HCT116 (cell line): ENCODE results near the gene CAPN10. TPM values are rescaled to one million over a fixed set of nuclear protein-coding genes. Genes with fewer than 3 reads are reported as not detected.

Source experiments
- ATAC-seq: fragments of 200-7000 bp; cut with Tn5 transposase; 2 replicates; pipeline ENCODE4 v1.9.1; 2020; ENCODE audit warnings: mild to moderate bottlenecking, moderate library complexity
- BruUV-seq: library from RNA; stranded (reverse); fragments of 400-500 nt; replicated peaks from 2 replicates; lab custom pipeline; 2021; lab: Mats Ljungman, UMichigan
- CTCF ChIA-PET: fragments of 300-600 bp; sonication (Branson Sonifier 250); formaldehyde crosslinking; loops from one replicate; lab custom pipeline; 2021; ENCODE audit warnings: antibody characterized with exemption; lab: Charles Lee
- POLR2A ChIA-PET: fragments of 300-600, 350-600 bp; sonication (Branson Sonifier 250); formaldehyde crosslinking; loops from one replicate; lab custom pipeline; 2021; ENCODE audit warnings: antibody characterized with exemption; lab: Charles Lee
- RAD21 ChIA-PET, 2 experiments: fragments of 300-600 bp; sonication (Branson Sonifier 250); formaldehyde crosslinking; loops; one replicate each; lab custom pipeline; 2023; ENCODE audit warnings: low total read pairs in 2 of 2; ENCODE audit not compliant: uncharacterized antibody in 2 of 2, unreplicated experiment in 2 of 2, low non-redundant PET in 1 of 2; lab: Charles Lee
- DNase-seq: peaks from one replicate; pipeline ENCODE4 v3.0.0-alpha.2; 2010; ENCODE audit warnings: low read depth, low spot score
- H2AFZ ChIP-seq: fragments of 200-600 bp; shearing (Covaris generic), sonication (generic); 2 replicates; pipeline ENCODE4 v1.6.1; 2017; ENCODE audit warnings: low read depth, mixed run types, mixed read lengths, antibody characterized with exemption, low read length; ENCODE audit not compliant: poor library complexity, severe bottlenecking
- H3K27ac ChIP-seq: 2 replicates; pipeline ENCODE4 v1.5.1; 2012; ENCODE audit warnings: low read depth, low read length
- H3K27me3 ChIP-seq: fragments of 200-600 bp; sonication (generic); 2 replicates; pipeline ENCODE4 v1.6.1; 2016; ENCODE audit warnings: mixed run types, low read length, mixed read lengths; ENCODE audit not compliant: insufficient read depth
- H3K36me3 ChIP-seq, 2 experiments: fragments of 200-500 bp in 1 of 2; fragments of 200-600 bp in 1 of 2; sonication (Bioruptor generic) in 1 of 2; sonication (generic) in 1 of 2; 2 replicates each; pipeline versions ENCODE4 v1.5.1 to v1.6.1; 2014 to 2016; ENCODE audit warnings: low read length in 2 of 2, inconsistent platforms in 1 of 2, mixed read lengths in 1 of 2, mixed run types in 1 of 2; ENCODE audit not compliant: insufficient read depth in 2 of 2, control insufficient read depth in 1 of 2
- H3K4me1 ChIP-seq, 2 experiments: fragments of 200-600 bp in 1 of 2; sonication (generic) in 1 of 2; 2 replicates each; pipeline versions ENCODE4 v1.5.1 to v1.6.1; 2012 to 2017; ENCODE audit warnings: low read length in 2 of 2, inconsistent platforms in 1 of 2, mild to moderate bottlenecking in 1 of 2, mixed read lengths in 1 of 2, mixed run types in 1 of 2, moderate library complexity in 1 of 2; ENCODE audit not compliant: insufficient read depth in 2 of 2, control insufficient read depth in 1 of 2
- H3K4me2 ChIP-seq: fragments of 200-600 bp; sonication (generic); 2 replicates; pipeline ENCODE4 v1.6.1; 2017; ENCODE audit warnings: mixed run types, low read length, mixed read lengths
- H3K4me3 ChIP-seq, 2 experiments: fragments of 200-600 bp in 1 of 2; sonication (generic) in 1 of 2; replicated peaks in 1 of 2; 2 replicates each; pipeline ENCODE4 v1.5.1; 2011 to 2016; ENCODE audit warnings: low read length in 2 of 2, control low read depth in 1 of 2, low read depth in 1 of 2, mild to moderate bottlenecking in 1 of 2, mixed read lengths in 1 of 2, mixed run types in 1 of 2
- H3K79me2 ChIP-seq: fragments of 200-600 bp; sonication (generic); 2 replicates; pipeline ENCODE4 v1.6.1; 2017; ENCODE audit warnings: mild to moderate bottlenecking, mixed run types, low read length, moderate library complexity, mixed read lengths; ENCODE audit not compliant: insufficient read depth
- H3K9ac ChIP-seq: fragments of 200-600 bp; sonication (generic); 2 replicates; pipeline ENCODE4 v1.6.1; 2016; ENCODE audit warnings: low read length, mixed read lengths
- H3K9me2 ChIP-seq: fragments of 200-600 bp; sonication (generic), shearing (Covaris generic); 2 replicates; pipeline ENCODE4 v1.6.1; 2017; ENCODE audit warnings: mixed run types, mild to moderate bottlenecking, moderate library complexity; ENCODE audit not compliant: insufficient read depth
- H3K9me3 ChIP-seq, 2 experiments: fragments of 200-500 bp in 1 of 2; fragments of 200-600 bp in 1 of 2; sonication (Bioruptor generic) in 1 of 2; sonication (generic) in 1 of 2; 2 replicates each; pipeline ENCODE4 v1.6.1; 2014 to 2017; ENCODE audit warnings: low read length in 2 of 2, mixed read lengths in 2 of 2, inconsistent platforms in 1 of 2, low read depth in 1 of 2, mild to moderate bottlenecking in 1 of 2, mixed run types in 1 of 2, moderate library complexity in 1 of 2; ENCODE audit not compliant: control insufficient read depth in 1 of 2, insufficient read depth in 1 of 2
- H4K20me1 ChIP-seq: fragments of 200-600 bp; sonication (generic), shearing (Covaris generic); 2 replicates; pipeline ENCODE4 v1.6.1; 2017; ENCODE audit warnings: mixed run types, mild to moderate bottlenecking, moderate library complexity; ENCODE audit not compliant: insufficient read depth
- CBX3 ChIP-seq: IDR thresholded peaks from 2 replicates; pipeline ENCODE4 v1.6.1; 2012; ENCODE audit warnings: low read depth
- CTCF ChIP-seq, 3 experiments: fragments of 200-600 bp in 1 of 3; sonication (generic) in 1 of 3; IDR thresholded peaks in 2 of 3; conservative IDR thresholded peaks in 1 of 3; 2 replicates each; pipeline ENCODE4 v1.5.1; 2012 to 2017; ENCODE audit warnings: low read depth in 2 of 3, low read length in 2 of 3, antibody characterized with exemption in 1 of 3, borderline replicate concordance in 1 of 3, control low read depth in 1 of 3, mild to moderate bottlenecking in 1 of 3, mixed read lengths in 1 of 3, mixed run types in 1 of 3, moderate library complexity in 1 of 3; ENCODE audit not compliant: insufficient read depth in 1 of 3
- ELF1 ChIP-seq: IDR thresholded peaks from 2 replicates; pipeline ENCODE4 v1.6.1; 2012; ENCODE audit warnings: low read depth, borderline replicate concordance
- EZH2phosphoT487 ChIP-seq: fragments of 200-600 bp; IDR thresholded peaks from 2 replicates; pipeline ENCODE4 v1.6.1; 2018; ENCODE audit warnings: antibody characterized with exemption, borderline replicate concordance
- FOSL1 ChIP-seq: IDR thresholded peaks from 2 replicates; pipeline ENCODE4 v1.6.1; 2012; ENCODE audit warnings: low read depth
- POLR2A ChIP-seq: IDR thresholded peaks from 2 replicates; pipeline ENCODE4 v1.7.0; 2011; ENCODE audit warnings: borderline replicate concordance; ENCODE audit not compliant: insufficient read depth, insufficient read length; ENCODE audit errors: extremely low read depth
- RAD21 ChIP-seq: IDR thresholded peaks from 2 replicates; pipeline ENCODE4 v1.6.1; 2012; ENCODE audit warnings: low read depth, mild to moderate bottlenecking
- SRF ChIP-seq: IDR thresholded peaks from 2 replicates; pipeline ENCODE4 v1.6.1; 2012; ENCODE audit warnings: low read depth
- TCF7L2 ChIP-seq: IDR thresholded peaks from 2 replicates; pipeline ENCODE4 v1.7.0; 2011; ENCODE audit warnings: borderline replicate concordance, inconsistent platforms; ENCODE audit not compliant: insufficient read depth, insufficient read length; ENCODE audit errors: extremely low read depth
- ZBTB33 ChIP-seq: IDR thresholded peaks from 2 replicates; pipeline ENCODE4 v1.6.1; 2011; ENCODE audit warnings: mild to moderate bottlenecking, low read length, moderate library complexity; ENCODE audit not compliant: insufficient replicate concordance; ENCODE audit errors: extremely low read depth
- intact Hi-C: fragments of 100-400 bp; cut with micrococcal nuclease; formaldehyde crosslinking; loops from 2 replicates; pipeline ENCODE4 v1.10.0; 2022
- total RNA-seq: library from RNA; stranded (reverse); gene quantifications from one replicate; pipeline ENCODE4 v1.2.1, GENCODE V29; 2021; ENCODE audit not compliant: unreplicated experiment

The CAPN10 gene
- total RNA-seq, 1 experiment from 2014 or later = 40.7 TPM

GRCh38 chr2:240635121-240635997 lies 48.8 kb downstream of the CAPN10 start:
- Histone ChIP-seq H4K20me1 (no peaks in the 10 kb centered on the region), H3K36me3 (no peaks in the 10 kb centered on the region), H3K79me2 (no peaks in the 10 kb centered on the region), H3K27me3 (peaks cover 10% of the 10 kb centered on the region; the same call in 1 of the 2 replicates), H3K4me2 (no peak overlapping the region), H3K4me1 (no peaks in the 10 kb centered on the region), H3K27ac (no peak overlapping the region), H3K9me3 (peaks cover 5 to 6% of the 10 kb centered on the region in 2 experiments; a peak in 2 of 4 replicates), H3K9ac (no peak overlapping the region), H3K4me3 (no peak overlapping the region), H2AFZ (no peak overlapping the region), H3K9me2 (no peaks in the 10 kb centered on the region)
- ATAC-seq (no peak), DNase-seq (no peak)
- POLR2A ChIA-PET = no interaction called here
- intact Hi-C loops = no loop called here
- no peak for TF ChIP-seq SRF
- TF ChIP-seq RAD21 = no peak
- no peak for TF ChIP-seq CTCF (IDR thresholded peaks at IDR 0.05 in 2 of 3, conservative IDR thresholded peaks at IDR 0.05 in 1 of 3; ENCODE audit: borderline replicate concordance in 1 of 3, insufficient read depth in 1 of 3, low read depth in 2 of 3, low read length in 2 of 3)
- TF ChIP-seq ELF1 = no peak
- TF ChIP-seq EZH2phosphoT487 = no peak
- TF ChIP-seq POLR2A = no peak
- TF ChIP-seq FOSL1 = no peak
- TF ChIP-seq ZBTB33 = no peak
- no peak for TF ChIP-seq TCF7L2
- TF ChIP-seq CBX3 = no peak
- CTCF ChIA-PET = no interaction called here
- no TSS peak for BruUV-seq
- RAD21 ChIA-PET = no interaction called here
